ENCODE data around the gene ERGIC1.

Gene ERGIC1

GRCh38 chr5:172952034-172952511 lies 118.0 kb downstream of the ERGIC1 start:
- no peak for DNase-seq

DNA sequence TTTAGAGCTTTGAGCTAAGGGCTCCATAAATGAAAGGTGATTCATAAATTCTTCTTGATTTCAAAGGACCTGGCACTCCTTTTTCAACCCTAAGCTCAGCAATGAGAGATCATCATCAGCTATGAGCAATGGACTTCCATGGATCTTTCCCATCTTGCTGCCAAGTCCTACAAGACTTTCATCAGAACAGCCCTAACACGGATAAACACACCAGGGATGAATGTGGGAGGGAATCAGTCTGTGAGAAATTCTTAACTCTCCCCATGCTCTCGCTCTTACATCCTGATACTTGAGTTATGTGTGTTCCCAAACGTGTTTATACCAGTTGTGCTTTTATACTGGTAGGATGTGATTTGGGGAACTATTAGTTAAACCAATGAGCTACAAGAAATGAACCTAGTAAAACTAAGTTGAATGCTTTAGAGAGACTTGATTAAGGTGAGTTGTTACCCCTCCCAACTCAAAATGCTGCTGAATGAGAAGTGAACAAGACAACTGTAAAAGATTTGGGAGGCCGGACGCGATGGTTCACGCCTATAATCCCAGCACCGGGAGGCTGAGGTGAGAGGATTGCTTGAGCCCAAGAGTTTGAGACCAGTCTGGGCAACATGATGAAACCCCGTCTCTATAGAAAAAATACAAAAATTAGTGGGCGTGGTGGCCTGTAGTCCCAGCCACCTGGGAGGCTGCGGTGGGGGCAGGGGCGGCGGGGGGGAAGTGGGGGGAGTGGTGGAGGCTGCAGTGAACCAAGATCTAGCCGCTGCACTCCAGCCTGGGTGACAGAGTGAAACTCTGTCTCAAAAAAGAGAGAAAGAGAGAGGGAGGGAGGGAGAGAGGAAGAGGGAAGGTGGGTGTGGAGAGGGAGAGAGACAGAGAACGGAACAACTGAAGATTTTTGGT lies 120.0 kb downstream of the ERGIC1 start:
- no peak for DNase-seq

DNA sequence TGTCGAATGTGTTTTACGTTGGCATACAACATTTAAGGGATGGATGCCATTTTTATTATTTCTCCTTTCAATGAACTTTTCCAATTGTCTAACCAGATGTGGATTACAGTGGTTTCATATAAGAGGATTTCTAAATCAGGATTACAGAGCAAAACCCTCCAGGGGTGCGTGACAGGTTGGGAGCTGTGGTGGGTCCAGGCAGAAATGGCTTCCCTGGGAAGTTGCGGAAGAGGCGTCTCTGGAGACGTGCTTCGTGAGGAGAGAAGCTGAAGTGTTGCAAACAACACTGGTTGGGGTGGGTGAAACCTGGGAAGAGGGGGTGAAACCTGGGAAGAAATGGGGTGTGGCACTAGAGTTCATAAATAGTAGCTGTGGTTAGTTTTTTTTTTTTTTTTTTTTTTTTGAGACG lies 120.7 kb downstream of the ERGIC1 start:
- DNase-seq = no peak

DNA sequence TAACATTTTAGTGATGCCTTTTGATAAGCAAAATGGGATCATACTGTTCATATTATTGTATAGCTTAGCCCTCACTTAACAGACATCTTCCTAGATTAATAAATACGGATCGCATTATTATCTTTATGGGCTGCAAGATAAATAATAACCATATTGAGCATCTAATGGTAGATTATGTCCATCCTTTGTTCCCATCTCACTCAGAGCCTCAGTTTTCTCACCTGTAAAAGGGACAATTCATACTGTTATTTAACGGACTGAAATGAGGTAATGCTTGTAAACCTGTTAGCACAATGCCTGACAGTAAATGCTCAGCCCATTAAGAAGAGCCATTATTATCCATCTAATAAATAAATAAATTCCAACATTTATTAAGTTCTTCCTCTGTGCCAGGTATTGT lies 122.2 kb downstream of the ERGIC1 start:
- no peak for DNase-seq

DNA sequence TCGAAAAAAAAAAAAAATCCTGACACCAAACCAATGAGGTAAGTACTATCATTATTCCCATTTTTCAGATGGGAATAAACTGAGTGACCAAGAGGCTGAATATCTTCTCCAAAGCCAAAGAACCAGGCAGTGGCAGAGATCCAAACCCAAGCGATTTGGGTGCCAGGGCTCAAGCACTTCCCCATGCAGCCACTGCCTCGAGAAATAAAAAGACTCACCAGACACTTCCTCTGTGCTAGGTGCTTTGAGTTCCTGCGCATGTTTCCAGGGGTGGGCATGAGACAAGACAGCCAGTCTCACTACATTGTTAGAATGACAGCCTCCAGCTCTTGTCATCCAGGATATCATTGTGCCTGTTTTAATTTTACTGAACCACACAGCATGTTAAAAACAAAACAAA lies 122.9 kb downstream of the ERGIC1 start:
- DNase-seq = no peak

- DNase-seq = no peak
Measured at GRCh38 chr5:172957458-172957857, 123.4 kb downstream of the ERGIC1 start.

DNA sequence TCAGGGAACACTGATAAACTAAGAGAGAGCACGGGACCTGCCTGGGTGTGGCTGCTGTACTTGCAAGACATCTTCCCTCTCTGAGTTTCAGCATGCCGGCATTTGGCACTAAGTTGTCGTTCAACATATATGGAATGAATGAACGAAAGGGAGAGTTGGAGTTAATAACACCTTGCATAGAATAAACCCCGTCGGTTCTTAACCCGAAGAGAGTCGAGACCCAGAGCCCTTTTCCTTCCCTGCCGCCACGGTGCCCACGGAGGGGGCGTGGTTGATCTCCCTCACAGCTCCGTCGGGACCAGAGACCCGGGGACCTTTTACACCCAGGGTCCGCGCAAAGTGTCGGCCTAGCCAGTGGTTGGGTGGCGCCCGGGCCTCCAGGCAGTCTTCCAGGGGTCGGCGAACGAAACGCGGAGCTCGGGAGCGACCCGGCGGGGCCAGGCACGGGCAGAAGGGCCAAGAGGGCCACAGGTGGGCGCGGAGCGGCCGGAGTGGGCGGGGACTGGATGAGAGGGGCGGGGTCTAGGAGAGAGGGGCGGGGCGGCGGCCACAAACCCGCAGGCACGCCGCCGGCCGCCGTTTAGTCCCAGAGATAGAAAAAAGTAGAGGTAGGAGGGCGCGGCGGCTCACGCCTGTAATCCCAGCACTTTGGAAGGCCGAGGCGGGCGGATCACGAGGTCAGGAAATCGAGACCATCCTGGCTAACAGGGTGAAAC lies 124.4 kb downstream of the ERGIC1 start:
- DNase-seq = peak; percentile 73

DNA sequence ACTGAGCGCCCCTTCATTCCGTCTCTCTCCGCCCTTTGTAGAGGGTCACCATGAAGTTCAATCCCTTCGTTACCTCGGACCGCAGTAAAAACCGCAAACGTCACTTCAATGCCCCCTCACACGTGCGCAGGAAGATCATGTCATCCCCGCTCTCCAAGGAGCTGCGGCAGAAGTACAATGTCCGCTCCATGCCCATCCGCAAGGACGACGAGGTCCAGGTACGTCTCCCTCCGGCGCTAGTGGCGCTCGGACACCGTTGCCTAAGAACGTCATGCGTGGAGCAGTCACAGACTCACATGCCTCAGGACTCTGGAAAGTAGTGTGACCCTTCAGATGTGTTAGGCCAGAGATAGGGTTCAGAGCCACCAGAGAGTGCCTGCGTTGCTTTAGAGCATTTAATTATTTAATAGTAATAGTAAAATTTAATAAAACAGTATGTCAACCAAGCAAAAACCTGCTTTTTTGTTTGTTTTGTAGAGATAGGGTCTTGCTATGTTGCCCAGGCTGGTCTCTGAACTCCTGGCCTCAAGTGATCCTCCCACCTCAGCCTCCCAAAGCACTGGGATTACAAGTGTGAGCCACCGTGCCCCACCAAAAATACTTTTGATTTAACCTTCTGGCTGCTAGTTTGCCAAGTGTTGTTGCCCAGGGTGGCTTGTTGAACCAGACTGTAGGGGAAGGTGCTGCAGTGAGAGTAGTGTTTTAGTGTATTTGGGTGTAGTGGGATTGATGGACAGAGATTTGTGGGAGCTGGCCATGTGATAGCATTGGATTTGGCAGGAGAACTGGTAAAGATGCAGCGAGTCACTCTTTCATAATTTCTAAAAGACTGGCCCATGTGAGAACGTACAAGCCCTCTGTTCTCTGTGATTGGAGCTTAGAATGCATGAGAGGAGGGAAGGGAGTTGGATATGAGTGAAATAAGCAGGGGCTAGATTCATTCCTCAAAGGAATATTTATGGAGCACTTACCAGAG lies 126.1 kb downstream of the ERGIC1 start:
- DNase-seq = no peak

DNA sequence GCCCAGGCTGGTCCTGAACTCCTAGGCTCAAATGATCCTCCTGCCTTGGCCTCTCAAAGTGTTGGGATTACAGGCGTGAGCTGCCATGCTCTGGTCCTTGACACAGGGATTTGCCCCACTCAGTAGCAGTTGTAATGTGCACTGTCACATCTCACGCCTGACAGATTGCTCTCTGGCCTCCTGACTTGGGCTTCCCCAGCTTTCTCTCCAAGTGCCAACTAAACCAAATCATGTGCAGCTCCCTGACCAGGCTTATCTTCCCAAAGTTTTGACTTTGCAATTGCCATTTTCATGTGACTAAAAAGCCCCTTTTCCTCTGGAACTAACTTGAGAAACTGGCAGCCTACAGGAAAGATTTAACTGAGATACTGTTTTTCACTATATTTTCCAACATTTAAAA lies 135.9 kb downstream of the ERGIC1 start:
- no peak for DNase-seq

- no peak for DNase-seq
Measured at GRCh38 chr5:172971482-172971881, 137.4 kb downstream of the ERGIC1 start.

DNA sequence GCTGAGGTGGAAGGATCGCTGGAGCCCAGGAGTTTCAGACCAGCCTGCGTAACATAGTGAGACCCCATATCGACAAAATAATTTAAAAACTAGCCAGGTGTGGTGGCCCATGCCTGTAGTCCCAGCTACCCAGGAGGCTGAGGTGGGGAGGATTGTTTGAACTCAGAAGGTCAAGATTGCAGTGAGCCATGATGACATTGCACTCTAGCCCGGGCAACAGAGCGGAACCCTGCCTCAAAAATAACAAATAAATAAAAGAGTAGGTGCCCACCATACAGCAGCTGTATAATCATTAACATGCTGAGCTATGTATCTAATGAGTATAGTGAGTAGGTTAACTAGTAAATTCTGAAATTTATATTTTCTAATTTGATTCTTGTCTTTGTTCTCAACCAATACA lies 138.5 kb downstream of the ERGIC1 start:
- DNase-seq = no peak

- DNase-seq = no peak
Measured at GRCh38 chr5:172973127-172973916, 139.3 kb downstream of the ERGIC1 start.

DNA sequence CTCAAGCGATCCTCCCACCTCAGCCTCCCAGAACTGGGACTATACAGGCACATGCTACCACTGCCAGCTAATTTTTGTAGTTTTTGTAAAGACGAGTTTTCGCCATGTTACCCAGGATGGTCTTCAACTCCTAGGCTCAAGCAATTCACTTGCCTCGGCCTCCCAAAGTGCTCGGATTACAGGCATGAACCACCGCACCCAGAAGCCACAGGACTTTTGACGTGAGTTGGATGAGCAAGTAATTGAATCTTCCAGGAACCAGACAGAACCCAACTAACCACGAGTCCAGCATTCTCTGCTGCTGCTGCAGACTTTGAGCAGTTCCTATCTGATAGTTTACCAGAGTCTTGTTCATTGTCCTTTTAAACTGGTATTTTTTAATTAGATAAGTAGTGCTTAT lies 139.9 kb downstream of the ERGIC1 start:
- no peak for DNase-seq

GRCh38 chr5:172975289-172975688 lies 141.2 kb downstream of the ERGIC1 start:
- no peak for DNase-seq

- DNase-seq = no peak
Measured at GRCh38 chr5:172979778-172980177, 145.7 kb downstream of the ERGIC1 start.

GRCh38 chr5:172981931-172982330 lies 147.9 kb downstream of the ERGIC1 start:
- no peak for DNase-seq

DNA sequence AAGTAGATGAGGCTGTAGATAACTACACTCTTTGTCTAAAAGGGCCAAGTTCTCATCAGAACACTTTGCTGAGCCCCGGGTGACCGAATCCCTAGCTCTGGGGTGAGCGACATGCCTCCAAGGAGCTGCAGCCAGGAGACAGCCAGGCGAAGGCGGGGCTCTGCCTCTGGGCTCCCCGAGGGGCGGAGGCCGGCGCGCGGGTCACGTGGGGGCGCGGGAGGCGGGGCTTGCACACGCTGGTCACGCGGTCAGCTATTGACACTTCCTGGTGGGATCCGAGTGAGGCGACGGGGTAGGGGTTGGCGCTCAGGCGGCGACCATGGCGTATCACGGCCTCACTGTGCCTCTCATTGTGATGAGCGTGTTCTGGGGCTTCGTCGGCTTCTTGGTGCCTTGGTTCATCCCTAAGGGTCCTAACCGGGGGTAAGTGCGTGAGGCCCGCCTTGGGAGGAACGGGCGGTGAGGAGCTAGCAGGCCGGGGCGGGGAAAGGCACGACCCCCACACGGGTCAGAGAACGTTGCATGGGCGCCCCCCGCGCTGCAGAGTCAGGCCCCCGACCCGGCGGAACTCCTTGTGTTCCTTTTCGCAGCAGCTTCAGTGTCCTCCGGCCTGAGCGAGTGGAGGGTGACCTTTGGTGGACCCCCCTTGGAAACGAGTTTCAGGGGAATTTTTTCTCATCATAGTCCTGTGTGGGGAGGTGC lies 149.6 kb downstream of the ERGIC1 start, which contains the start of gene ATP6V0E1:
Gene ATP6V0E1, plus strand, starts transcription at position 230 of the 702 bp plus-strand sequence. Its CDS starts 90 bp downstream, at position 320.
- DNase-seq = peak; percentile 95

DNA sequence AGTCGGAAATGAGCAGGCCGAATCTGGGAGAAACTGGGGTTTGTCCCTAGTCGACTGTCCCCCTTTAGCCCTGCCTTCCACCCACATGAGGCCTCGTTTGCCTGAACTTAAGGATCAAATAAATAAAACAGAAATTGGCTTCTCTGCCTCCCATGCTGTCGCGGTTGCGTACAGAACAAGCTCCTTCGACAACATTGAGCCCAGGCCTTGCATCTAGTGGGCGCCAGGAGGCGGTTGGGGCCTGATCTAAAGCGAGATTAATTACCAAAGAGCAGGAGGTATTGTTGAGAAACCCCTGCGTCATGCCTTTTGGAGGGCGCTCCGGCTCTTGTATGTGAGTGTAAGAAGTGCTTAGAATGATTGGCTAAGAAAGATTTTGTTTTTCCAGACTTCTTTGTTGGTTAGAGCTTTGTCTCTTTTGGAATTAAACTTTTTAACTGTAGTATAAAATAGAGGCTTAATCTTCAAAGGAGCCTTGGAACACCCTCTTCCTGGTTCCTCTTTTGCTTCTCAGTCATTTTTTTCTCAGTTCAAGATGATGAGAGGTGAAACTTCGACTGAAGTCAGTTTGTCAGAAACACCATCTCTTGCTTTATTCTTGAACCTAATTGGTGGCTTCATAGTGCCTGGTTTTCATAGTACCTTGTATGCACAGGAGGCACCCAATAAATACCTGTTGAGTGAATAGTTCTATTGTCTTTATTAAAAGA lies 150.3 kb downstream of the ERGIC1 start:
- peak; percentile 39 for DNase-seq

DNA sequence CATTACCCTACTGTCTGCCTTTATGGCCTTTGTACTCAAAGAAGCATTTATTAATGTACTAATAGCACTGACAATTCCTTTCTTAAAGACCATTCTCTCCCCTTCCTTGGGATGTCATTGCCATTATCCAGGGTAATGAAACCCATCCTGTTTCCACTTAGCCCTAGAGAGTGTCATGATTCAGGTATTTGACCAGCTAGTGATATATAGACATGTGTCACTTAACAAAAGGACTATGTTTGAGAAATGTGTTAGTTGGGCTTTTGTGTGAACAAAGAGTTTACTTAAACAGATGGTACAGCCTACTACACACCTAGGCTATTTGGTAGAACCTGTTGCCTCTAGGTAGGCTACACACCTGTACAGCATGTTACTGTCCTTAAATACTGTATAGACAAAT lies 151.5 kb downstream of the ERGIC1 start:
- DNase-seq = no peak

GRCh38 chr5:172988276-172988675 lies 154.2 kb downstream of the ERGIC1 start:
- no peak for DNase-seq

- no peak for DNase-seq
Measured at GRCh38 chr5:172990776-172991175, 156.7 kb downstream of the ERGIC1 start.

Measured in NCI-H345 (cell line).